Heart left ventricle (tissue), 16 donors: ENCODE results near the gene RHOT2. TPM values are rescaled to one million over a fixed set of nuclear protein-coding genes. Genes with fewer than 3 reads are reported as not detected.

Experiments used
- ATAC-seq, 4 donors: fragments of 200-7000 bp; cut with Tn5 transposase; one replicate each; pipeline ENCODE4 v1.9.1; 2020 to 2022; ENCODE audit warnings: moderate library complexity in 4 of 4, mild to moderate bottlenecking in 3 of 4, moderate number of reproducible peaks in 1 of 4
- DNase-seq, 5 donors: peaks; one replicate each; pipeline ENCODE4 v3.0.0-alpha.2; 2020
- H3K27ac ChIP-seq, 12 donors: fragments of 200-600 bp; sonication (generic) in 4 of 12; one replicate each; pipeline versions ENCODE4 v1.5.0 to v1.8.0; 2016 to 2022; ENCODE audit warnings: mild to moderate bottlenecking in 2 of 12
- H3K27me3 ChIP-seq, 9 donors: fragments of 200-600 bp; sonication (generic) in 2 of 9; one replicate each; pipeline versions ENCODE4 v1.5.1 to v1.8.0; 2016 to 2022; ENCODE audit warnings: mild to moderate bottlenecking in 3 of 9
- H3K36me3 ChIP-seq, 9 donors: fragments of 200-600 bp; sonication (generic) in 2 of 9; one replicate each; pipeline versions ENCODE4 v1.5.0 to v1.8.0; 2018 to 2022; ENCODE audit warnings: mild to moderate bottlenecking in 2 of 9
- H3K4me1 ChIP-seq, 12 donors: fragments of 200-600 bp; sonication (generic) in 4 of 12; one replicate each; pipeline versions ENCODE4 v1.5.0 to v1.8.0; 2016 to 2022; ENCODE audit warnings: mild to moderate bottlenecking in 3 of 12
- H3K4me3 ChIP-seq, 12 donors: fragments of 200-600 bp; sonication (generic) in 4 of 12; one replicate each; pipeline versions ENCODE4 v1.5.0 to v1.8.0; 2017 to 2022; ENCODE audit warnings: mild to moderate bottlenecking in 9 of 12, moderate library complexity in 4 of 12
- H3K9me3 ChIP-seq, 12 donors: fragments of 200-600 bp; sonication (generic) in 4 of 12; one replicate each; pipeline versions ENCODE4 v1.5.0 to v1.8.0; 2016 to 2022; ENCODE audit warnings: mild to moderate bottlenecking in 1 of 12
- POLR2A ChIP-seq, 2 donors: fragments of 450-650 bp; IDR thresholded peaks; one replicate each; pipeline ENCODE4 v1.6.1; 2017; ENCODE audit warnings: antibody characterized with exemption in 2 of 2, mild to moderate bottlenecking in 2 of 2, moderate library complexity in 2 of 2
- WGBS, 4 donors: extraction: QIAGEN DNeasy Blood & Tissue Kit in 2 of 4; methylation state at CpG; one replicate each; pipeline versions ENCODE4 v1.1.5 to v1.1.7; 2013 to 2018; 5-methylcytosine and 5-hydroxymethylcytosine counted together
- intact Hi-C, 10 donors: fragments of 100-400 bp; cut with DNase I; formaldehyde crosslinking; loops; one replicate each; pipeline versions ENCODE4 v1.11.1 to v1.14.2; 2022
- polyA plus RNA-seq, 2 donors: library from polyadenylated mRNA; stranded (reverse); fragments of 200-250 nt; gene quantifications; one replicate each; pipeline ENCODE4 v1.2.3, GENCODE V29; 2013
- total RNA-seq, 9 donors: library from RNA; depleted of rRNA in 2 of 9; stranded (reverse); fragments of >200 nt in 2 of 9; fragmentation: NEBNext Ultra II Directional in 3 of 9; extraction: Animal tissue kit (Norgen Biotek cat#: 25700) in 3 of 9; gene quantifications; one replicate each; pipeline versions ENCODE4 v1.1.0 to v1.2.4, GENCODE V29; 2016 to 2023
- TF ChIP-seq, protein P1 (sequence below), 12 donors: fragments of 200-600 bp; sonication (generic) in 4 of 12; IDR thresholded peaks; one replicate each; pipeline versions ENCODE4 v1.5.0 to v1.8.0; 2018 to 2022; ENCODE audit warnings: antibody characterized with exemption in 12 of 12, mild to moderate bottlenecking in 5 of 12
- donor health status: ischemic (EF 13 %, LVEDD 7.1; RV severe dilation, severe dysfunction).
- donor health status: healthy with polysubstance abuse.
- donor health status: DM: no; HTN: yes; CAD: no.
- donor health status: DM: no; HTN: no; CAD: no.
- donor health status: ischemic (EF 25% LVEDD 6.9; RV normal size, moderate dysfunction).
- donor health status: ischemic (EF 25% LVEDD 5.7; RV mildly dilated, moderate dysfunction).
- donor health status: healthy.
- donor health status: DM: yes; HTN: yes; CAD: no.
- donor health status: ischemic (EF 35%, LVEDD 5.7; RV mildly dilated, moderate dysfunction).
- donor health status: nonischemic (EF 11% LVEDD 7.7; RV severe dilation, severe dysfunction).
- donor health status: DM: yes; HTN: yes; CAD: no.
- donor health status: PGD.
- donor health status: ischemic (EF 29% LVEDD 5.4; RV normal size, mild dysfunction).
- donor health status: nonischemic (EF 23%, LVEDD 6.1; RV moderate dilation, normal function).

RHOT2 gene
- total and polyA plus RNA-seq, 11 donors = 33.7 to 143 (median 83.5) TPM

DNA sequence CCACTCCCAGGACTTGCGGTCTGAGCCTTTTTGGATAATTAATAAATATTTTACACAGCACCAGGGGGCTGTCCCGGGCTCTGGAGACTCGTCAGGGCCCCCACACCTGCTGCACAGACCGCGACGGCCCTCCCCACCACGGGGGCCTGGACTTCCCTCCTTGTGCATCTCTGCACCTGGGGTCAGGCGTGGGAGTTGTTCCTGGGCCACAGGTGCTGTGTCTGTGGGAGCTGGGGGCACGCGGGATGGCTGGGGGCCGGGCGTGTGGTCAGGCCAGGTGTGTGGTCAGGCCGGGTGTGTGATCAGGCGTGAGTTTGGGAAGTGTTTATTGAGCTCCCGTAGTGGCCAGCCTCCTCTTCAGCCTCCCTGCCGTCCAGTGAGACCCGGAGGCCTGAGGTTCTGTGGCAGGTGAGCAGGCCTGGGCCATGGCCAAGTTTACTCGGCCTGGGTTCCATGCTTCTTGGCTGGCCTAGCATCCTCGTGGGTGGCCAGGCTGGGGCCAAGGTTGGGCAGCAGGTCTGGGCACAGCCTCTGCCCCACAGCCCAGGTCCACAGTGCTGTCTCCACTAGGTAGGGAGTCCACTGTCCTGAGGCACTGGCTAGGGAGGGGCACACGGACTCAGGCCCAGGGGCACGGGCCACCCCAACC, 10.4 kb downstream of the RHOT2 start:
- ATAC-seq (no peak), DNase-seq (no peak)
- H3K36me3 ChIP-seq = peaks cover 0 to 30% (median 24%) of the 10 kb centered on the region in 9 donors
- intact Hi-C loops = no loop called here
- H3K4me1 ChIP-seq = peaks cover 7 to 62% (median 38%) of the 10 kb centered on the region in 12 donors
- peak overlapping the region in 1 of 12 donors; percentile 96 for H3K27ac ChIP-seq
- H3K9me3 ChIP-seq = no peaks in the 10 kb centered on the region
- no peak overlapping the region for H3K4me3 ChIP-seq
- TF ChIP-seq, protein P1, sequence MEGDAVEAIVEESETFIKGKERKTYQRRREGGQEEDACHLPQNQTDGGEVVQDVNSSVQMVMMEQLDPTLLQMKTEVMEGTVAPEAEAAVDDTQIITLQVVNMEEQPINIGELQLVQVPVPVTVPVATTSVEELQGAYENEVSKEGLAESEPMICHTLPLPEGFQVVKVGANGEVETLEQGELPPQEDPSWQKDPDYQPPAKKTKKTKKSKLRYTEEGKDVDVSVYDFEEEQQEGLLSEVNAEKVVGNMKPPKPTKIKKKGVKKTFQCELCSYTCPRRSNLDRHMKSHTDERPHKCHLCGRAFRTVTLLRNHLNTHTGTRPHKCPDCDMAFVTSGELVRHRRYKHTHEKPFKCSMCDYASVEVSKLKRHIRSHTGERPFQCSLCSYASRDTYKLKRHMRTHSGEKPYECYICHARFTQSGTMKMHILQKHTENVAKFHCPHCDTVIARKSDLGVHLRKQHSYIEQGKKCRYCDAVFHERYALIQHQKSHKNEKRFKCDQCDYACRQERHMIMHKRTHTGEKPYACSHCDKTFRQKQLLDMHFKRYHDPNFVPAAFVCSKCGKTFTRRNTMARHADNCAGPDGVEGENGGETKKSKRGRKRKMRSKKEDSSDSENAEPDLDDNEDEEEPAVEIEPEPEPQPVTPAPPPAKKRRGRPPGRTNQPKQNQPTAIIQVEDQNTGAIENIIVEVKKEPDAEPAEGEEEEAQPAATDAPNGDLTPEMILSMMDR (IDR thresholded peaks at IDR 0.05) = no peak
- TF ChIP-seq POLR2A (IDR thresholded peaks at IDR 0.05) = no peak
- WGBS, 4 donors = 76 to 89% (median 81%) methylated on average over 15 to 21 of the region's 21 CpGs
- no peaks in the 10 kb centered on the region for H3K27me3 ChIP-seq

DNA sequence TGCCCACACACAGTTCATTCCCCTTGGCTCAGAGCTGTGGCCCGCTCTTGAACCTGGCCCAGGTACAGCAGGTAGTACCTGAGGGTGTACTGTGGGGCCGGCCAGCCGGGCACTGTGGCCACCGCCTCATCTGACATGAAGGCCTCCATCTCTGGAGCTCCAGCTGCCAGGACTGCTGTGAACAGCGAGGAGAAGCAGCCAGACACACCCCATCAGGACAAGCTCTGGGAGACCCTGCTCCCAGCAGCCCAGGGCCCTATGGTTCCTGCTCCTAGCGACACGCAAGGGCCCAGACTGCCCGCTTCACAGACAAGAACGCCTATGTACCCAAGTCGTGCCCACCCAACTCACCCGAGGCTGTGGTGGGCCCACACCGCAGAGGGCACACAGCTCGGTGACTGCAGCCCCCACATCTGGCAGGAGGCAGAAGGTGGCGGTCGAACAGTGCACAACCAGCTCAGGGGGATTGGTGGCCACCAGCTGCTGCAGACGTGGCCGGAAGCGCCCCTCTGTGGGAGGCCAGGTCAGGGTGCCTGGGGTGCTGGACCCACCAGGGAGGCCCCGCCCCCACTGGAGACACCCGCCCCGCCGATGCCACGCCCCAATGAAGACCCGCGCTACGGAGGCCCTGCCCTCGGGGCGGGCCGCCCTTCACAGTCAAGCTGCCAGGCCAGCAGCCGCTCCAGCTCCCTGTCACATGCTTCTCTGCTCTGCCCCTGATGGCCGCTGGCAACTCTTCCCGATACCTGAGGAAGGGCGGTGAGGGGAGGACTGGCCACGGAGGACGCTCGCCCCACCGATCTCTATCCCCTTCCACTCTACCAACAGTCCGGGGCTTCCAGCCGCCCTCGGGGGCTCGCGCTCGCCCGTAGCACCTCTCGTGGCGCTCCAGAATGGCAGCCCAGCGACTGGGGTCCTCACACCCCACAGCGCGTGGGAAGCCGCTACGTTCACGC, 11.2 kb downstream of the RHOT2 start:
- Histone ChIP-seq H3K27me3 (no peaks in the 10 kb centered on the region), H3K4me1 (peaks cover 10 to 65% (median 43%) of the 10 kb centered on the region in 12 donors), H3K4me3 (peak overlapping the region in 11 of 12 donors; percentile 23 to 100 (median 65)), H3K27ac (peak overlapping the region in 11 of 12 donors; percentile 82 to 99 (median 92)), H3K36me3 (peaks cover 0 to 24% (median 21%) of the 10 kb centered on the region in 9 donors), H3K9me3 (no peaks in the 10 kb centered on the region)
- ATAC-seq (peak; percentile 21 to 49 (median 43)), DNase-seq (peak; percentile 78 to 89 (median 86))
- intact Hi-C loops = no loop called here
- 23 to 34% (median 25%) methylated on average over 22 to 52 of the region's 52 CpGs for WGBS, 4 donors
- TF ChIP-seq, protein P1 (IDR thresholded peaks at IDR 0.05) = no peak
- peak in 1 of 2 donors; percentile 8 for TF ChIP-seq POLR2A (IDR thresholded peaks at IDR 0.05)

DNA sequence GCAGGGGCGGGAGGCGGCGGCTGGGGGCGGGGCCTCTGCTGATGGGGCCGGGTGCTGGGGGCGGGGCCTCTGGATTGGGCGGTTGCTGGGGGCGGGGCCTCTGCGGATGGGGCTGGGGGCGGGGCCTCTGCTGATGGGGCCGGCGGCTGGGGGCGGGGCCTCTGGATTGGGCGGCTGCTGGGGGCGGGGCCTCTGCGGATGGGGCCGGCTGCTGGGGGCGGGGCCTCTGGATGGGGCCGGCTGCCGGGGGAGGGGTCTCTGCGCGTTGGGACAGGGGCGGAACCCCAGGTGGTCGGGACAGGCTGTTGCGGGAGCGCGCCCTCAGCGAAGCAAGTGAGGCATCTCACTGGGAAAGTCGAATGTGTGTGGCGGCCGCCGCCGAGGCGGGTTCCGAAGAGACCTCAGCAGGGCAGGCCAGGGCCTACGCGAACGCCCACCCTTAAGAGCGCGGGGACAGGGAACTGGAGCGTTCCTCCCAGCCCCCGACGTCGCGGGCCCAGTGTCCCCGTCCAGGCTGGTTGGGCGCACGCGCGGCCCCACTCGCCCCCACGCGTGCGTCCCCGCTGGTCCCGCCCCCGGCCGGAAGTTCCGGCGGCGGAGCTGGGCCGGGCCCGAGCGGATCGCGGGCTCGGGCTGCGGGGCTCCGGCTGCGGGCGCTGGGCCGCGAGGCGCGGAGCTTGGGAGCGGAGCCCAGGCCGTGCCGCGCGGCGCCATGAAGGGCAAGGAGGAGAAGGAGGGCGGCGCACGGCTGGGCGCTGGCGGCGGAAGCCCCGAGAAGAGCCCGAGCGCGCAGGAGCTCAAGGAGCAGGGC, 12.1 kb downstream of the RHOT2 start, which contains the start of gene STUB1:
STUB1 (plus strand) TSS at position 597 of the 811 bp plus-strand sequence; CDS start at position 713, 116 bp downstream.
- peak; percentile 44 to 70 (median 68) for ATAC-seq
- Histone ChIP-seq H3K36me3 (peaks cover 0 to 23% (median 19%) of the 10 kb centered on the region in 9 donors), H3K4me3 (peak within 1 kb of the TSS; percentile 61 to 100 (median 78)), H3K4me1 (peaks cover 13 to 62% (median 45%) of the 10 kb centered on the region in 12 donors), H3K27me3 (no peaks in the 10 kb centered on the region), H3K27ac (peak within 1 kb of the TSS; percentile 92 to 99 (median 96)), H3K9me3 (no peaks in the 10 kb centered on the region)
- DNase-seq = peak; percentile 90 to 93 (median 90)
- peak; percentile 60 to 80 for TF ChIP-seq POLR2A (IDR thresholded peaks at IDR 0.05)
- TF ChIP-seq, protein P1 (IDR thresholded peaks at IDR 0.05) = no peak
- intact Hi-C loops = no loop called here
- WGBS, 4 donors = 1 to 2% (median 1%) methylated on average over 21 to 91 of the region's 91 CpGs
